ENCODE data around the gene CASZ1.

CASZ1 gene

DNA sequence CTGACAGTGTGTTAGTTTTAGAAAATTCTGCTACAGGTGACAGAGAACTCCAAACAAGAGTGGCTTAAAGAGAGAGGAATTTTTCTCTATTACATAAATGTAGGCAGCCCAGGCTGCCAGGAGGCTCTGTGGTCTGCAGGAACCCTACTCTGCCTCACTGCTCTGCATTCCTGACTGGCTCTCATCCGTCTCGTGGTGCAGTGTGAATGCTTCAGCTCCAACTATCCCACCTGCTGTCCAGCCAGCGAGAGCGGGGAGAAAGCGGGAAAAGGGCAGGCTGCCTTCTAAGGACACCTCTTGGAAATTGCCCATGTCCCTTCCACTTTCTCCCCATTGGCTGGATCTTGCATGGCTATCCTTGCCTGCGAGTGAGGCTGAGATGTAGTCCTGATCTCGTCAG, 190.4 kb downstream of the CASZ1 start:
- H3K27me3 ChIP-seq (ENCODE audit: low read length), result no peaks in the 10 kb centered on the region
- no peak overlapping the region for H3K4me2 ChIP-seq (ENCODE audit: low read depth, low read length, poor library complexity, severe bottlenecking)
- H3K36me3 ChIP-seq (ENCODE audit: low read length), result no peaks in the 10 kb centered on the region
- H2AFZ ChIP-seq (ENCODE audit: low read depth, low read length, severe bottlenecking), result no peak overlapping the region
- H3F3A ChIP-seq (ENCODE audit: insufficient read depth), result no peaks in the 10 kb centered on the region
- no peaks in the 10 kb centered on the region for H3K79me2 ChIP-seq (ENCODE audit: insufficient read depth, low read length)
- no peaks in the 10 kb centered on the region for H3K9me2 ChIP-seq (replicated peaks; ENCODE audit: insufficient read depth, low read length)
- TF ChIP-seq EZH2phosphoT487 (conservative IDR thresholded peaks at IDR 0.05; ENCODE audit: low read length), result no peak
- TF ChIP-seq, protein P1, sequence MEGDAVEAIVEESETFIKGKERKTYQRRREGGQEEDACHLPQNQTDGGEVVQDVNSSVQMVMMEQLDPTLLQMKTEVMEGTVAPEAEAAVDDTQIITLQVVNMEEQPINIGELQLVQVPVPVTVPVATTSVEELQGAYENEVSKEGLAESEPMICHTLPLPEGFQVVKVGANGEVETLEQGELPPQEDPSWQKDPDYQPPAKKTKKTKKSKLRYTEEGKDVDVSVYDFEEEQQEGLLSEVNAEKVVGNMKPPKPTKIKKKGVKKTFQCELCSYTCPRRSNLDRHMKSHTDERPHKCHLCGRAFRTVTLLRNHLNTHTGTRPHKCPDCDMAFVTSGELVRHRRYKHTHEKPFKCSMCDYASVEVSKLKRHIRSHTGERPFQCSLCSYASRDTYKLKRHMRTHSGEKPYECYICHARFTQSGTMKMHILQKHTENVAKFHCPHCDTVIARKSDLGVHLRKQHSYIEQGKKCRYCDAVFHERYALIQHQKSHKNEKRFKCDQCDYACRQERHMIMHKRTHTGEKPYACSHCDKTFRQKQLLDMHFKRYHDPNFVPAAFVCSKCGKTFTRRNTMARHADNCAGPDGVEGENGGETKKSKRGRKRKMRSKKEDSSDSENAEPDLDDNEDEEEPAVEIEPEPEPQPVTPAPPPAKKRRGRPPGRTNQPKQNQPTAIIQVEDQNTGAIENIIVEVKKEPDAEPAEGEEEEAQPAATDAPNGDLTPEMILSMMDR (IDR thresholded peaks at IDR 0.05; ENCODE audit: insufficient read depth, low read length, poor library complexity, severe bottlenecking), result no peak
- no peak overlapping the region for H3K4me3 ChIP-seq (ENCODE audit: insufficient read depth, low read length, poor library complexity, severe bottlenecking)
- no peaks in the 10 kb centered on the region for H3K9me3 ChIP-seq (ENCODE audit: insufficient read depth, low read length)
- H3K27ac ChIP-seq (ENCODE audit: low read depth, low read length), result no peak overlapping the region
- no peak overlapping the region for H3K9ac ChIP-seq (ENCODE audit: low read length)
- H4K20me1 ChIP-seq (ENCODE audit: low read depth, low read length), result no peaks in the 10 kb centered on the region

DNA sequence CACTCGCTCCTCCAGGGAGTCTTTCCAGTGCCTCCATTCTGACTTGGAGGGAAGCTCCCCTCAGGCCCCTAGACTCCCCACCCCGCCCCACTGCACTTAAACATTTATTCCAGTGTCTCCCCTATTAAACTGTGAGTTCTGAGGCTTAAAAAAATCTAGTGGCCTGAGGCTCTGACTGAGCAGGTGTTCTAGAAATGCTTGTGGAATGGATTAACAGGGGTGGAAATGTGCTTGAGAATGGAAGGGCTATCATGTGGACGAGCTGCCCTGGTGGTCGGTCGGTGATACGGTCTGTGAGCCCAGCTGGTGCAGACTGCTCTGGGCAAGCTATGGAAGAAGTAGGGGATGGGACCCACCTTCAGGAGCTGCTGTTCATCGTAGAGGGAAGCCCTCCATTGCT, 191.5 kb downstream of the CASZ1 start:
- Histone ChIP-seq H3K4me2 (ENCODE audit: low read depth, low read length, poor library complexity, severe bottlenecking) (no peak overlapping the region), H3K4me3 (ENCODE audit: insufficient read depth, low read length, poor library complexity, severe bottlenecking) (no peak overlapping the region), H4K20me1 (ENCODE audit: low read depth, low read length) (no peaks in the 10 kb centered on the region), H3K9me2 (replicated peaks; ENCODE audit: insufficient read depth, low read length) (no peaks in the 10 kb centered on the region), H3K79me2 (ENCODE audit: insufficient read depth, low read length) (no peaks in the 10 kb centered on the region), H3F3A (ENCODE audit: insufficient read depth) (no peaks in the 10 kb centered on the region), H3K36me3 (ENCODE audit: low read length) (no peaks in the 10 kb centered on the region), H3K9ac (ENCODE audit: low read length) (no peak overlapping the region), H3K27me3 (ENCODE audit: low read length) (no peaks in the 10 kb centered on the region), H3K27ac (ENCODE audit: low read depth, low read length) (no peak overlapping the region), H3K9me3 (ENCODE audit: insufficient read depth, low read length) (no peaks in the 10 kb centered on the region), H2AFZ (ENCODE audit: low read depth, low read length, severe bottlenecking) (no peak overlapping the region)
- TF ChIP-seq, protein P1 (IDR thresholded peaks at IDR 0.05; ENCODE audit: insufficient read depth, low read length, poor library complexity, severe bottlenecking), result no peak

DNA sequence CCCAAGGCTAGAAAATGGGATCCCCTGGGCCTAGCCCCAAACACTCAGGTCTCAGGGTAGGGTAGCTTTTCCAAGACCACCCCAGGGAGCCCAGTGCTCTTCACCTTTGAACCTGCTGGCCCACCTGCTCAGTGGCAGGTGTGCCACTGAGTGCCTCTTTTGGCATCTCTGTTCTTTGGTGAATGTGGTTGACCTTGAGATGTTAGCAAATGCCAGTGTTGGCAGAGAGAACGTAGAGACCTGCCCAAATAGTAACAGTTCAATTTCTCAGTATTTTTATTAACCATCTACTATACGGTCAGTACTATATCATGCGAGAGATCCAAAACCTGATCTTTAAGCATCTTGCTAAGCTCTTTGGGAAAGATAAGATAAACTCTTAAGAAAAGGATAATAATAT, 193.5 kb downstream of the CASZ1 start:
- H3K9me3 ChIP-seq (ENCODE audit: insufficient read depth, low read length), result no peaks in the 10 kb centered on the region
- H3K79me2 ChIP-seq (ENCODE audit: insufficient read depth, low read length), result no peaks in the 10 kb centered on the region
- no peaks in the 10 kb centered on the region for H3K9me2 ChIP-seq (replicated peaks; ENCODE audit: insufficient read depth, low read length)
- no peak overlapping the region for H2AFZ ChIP-seq (ENCODE audit: low read depth, low read length, severe bottlenecking)
- TF ChIP-seq, protein P1 (IDR thresholded peaks at IDR 0.05; ENCODE audit: insufficient read depth, low read length, poor library complexity, severe bottlenecking), result no peak
- TF ChIP-seq EZH2phosphoT487 (conservative IDR thresholded peaks at IDR 0.05; ENCODE audit: low read length), result no peak
- no peaks in the 10 kb centered on the region for H4K20me1 ChIP-seq (ENCODE audit: low read depth, low read length)
- no peak overlapping the region for H3K9ac ChIP-seq (ENCODE audit: low read length)
- no peaks in the 10 kb centered on the region for H3F3A ChIP-seq (ENCODE audit: insufficient read depth)
- H3K27me3 ChIP-seq (ENCODE audit: low read length), result no peaks in the 10 kb centered on the region
- H3K36me3 ChIP-seq (ENCODE audit: low read length), result no peaks in the 10 kb centered on the region
- H3K27ac ChIP-seq (ENCODE audit: low read depth, low read length), result no peak overlapping the region
- H3K4me3 ChIP-seq (ENCODE audit: insufficient read depth, low read length, poor library complexity, severe bottlenecking), result no peak overlapping the region
- no peak overlapping the region for H3K4me2 ChIP-seq (ENCODE audit: low read depth, low read length, poor library complexity, severe bottlenecking)
